ENCODE data around the gene SNX13.
A peak's percentile ranks its signal among the peaks of the same experiment; 100 is the strongest.

The SNX13 gene

DNA sequence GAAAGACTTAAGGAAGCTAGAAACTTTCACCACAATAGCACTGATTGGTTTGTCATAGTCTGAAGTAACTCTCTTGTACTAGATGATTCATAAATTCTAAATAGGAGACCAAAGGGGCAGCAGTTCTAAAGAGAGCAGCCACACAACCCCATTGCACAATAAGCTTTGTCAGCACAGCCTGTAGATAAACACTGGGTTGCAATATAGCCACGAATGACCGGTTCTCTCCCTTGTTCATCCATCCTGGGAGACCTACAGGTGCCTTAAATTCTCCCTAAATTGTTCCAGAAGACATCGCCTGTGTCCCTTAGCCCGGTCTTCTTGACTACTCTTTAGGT is 167.0 kb downstream of the SNX13 start:
- no peak for DNase-seq

DNA sequence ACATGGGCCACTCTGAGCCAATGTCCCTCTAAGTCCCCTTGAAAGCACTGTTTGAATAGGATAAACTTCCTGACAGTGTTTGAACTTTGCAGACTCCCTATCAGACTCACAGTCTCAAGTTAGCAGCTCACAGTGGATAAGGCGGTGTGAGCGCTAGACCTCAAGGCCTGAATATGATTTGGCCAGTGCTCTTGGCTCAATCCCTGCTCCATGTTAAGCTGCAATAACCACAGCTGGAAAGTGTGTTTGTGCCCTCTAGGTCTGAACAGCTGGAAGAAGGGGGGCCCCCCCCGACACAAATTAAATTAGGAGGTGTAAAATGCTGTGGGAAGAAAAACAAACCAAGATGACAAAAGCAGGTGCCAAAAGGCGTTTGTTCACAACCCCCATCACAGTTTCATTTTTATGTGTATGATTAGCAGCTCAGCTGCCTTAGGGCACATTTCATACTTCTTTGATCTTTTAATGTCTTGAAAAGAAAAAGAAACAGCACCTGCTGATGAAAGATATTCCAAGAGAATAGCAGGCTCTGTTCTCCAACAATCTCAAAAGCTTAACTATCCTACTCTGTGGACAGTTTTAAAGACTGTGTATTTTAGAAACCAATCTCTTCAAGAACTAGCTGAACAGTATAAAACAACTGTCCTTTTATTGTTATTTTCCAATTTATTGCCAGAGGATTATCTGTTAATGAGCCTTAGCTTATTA is 167.6 kb downstream of the SNX13 start:
- no peak for DNase-seq

DNA sequence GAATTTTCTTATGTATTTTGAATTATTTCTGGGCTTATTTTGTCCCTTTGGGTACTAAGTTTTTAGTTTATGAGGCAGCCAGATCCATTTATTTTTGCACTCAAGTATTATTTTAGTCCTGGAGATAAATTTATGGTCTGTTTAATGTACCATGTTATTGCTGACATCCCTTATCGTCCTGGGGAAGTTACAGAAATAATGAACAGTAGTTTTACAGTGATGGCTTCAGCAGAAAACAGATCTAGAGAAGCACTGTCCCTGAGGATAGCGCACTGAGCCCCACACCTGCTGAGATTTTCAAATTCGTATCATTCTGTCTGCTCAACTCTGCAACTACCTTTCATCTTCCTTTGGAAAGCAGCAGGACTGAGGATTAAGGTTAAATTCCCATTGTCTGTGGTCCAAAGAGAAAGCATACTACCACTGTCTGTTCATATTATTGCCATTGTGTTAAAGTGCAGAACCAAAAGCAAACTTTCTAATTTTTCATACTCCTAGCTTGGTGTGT is 168.3 kb downstream of the SNX13 start:
- DNase-seq, result no peak

DNA sequence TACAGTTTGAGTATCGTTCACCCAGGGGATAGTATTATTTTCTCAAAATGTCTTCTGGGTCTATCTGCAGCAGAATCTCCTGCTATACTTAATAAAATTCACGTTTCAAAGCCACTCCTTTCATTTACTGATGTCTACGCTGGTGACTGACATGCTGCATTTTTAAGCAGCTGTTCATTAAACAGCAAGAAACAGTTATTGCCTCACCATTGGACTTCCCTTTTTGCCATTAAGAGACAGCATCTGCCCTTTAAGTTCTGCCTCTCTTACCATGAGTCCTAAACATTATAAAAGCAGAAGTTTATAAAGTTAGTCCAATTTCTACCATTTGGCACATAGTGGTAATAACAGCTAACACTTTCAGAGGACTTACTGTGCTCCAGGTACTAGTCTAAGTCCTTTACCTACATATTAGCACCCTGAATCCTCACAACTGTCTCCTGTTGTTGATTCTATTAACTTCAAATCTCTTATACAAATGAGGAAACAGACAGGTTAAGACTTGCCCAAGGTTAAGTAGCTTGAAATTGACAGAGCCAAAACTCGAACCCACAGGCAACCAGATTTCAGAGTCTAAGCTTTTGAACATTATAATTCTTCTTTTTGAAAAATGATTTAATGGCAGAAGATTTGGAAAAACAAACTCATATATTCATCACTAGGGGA is 169.5 kb downstream of the SNX13 start:
- DNase-seq, result no peak

DNA sequence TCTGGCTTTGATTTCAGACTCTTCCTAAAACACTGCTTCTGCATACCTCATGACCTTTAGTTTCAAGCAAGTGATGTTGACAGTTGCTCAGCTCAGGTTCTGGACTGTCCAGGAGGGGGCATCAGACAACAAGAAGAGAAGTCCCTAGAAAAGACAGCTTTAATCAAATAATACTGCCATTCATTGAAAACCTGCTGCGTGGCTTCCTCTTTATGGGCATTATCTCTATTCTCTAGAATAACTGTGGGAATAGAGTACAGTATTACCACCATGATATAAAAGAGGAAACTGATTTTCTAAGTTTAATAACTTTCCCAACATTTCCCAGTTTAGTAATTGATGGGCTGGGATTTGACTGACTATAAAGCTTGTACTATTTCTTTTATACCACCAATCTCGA is 170.4 kb downstream of the SNX13 start:
- DNase-seq, result peak; percentile 26 to 41

DNA sequence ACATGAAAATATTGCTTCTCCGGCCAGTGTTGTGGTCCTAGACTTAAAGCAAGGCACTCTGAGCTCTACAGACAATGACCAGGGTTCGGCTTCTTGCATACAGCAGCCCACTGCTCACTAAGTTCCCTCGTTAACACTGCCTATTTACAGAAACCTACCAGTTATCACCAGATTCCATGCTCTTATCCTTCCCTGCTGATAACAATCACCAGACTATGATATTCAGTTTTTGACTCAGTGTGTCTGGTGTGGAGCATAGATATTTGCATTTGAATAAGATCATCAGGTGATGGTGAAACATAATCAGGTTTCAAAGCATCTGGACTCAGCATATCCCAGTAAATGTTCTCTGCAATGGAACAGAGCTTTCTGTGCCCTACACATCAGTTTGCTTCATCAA is 182.3 kb downstream of the SNX13 start:
- no peak for DNase-seq

DNA sequence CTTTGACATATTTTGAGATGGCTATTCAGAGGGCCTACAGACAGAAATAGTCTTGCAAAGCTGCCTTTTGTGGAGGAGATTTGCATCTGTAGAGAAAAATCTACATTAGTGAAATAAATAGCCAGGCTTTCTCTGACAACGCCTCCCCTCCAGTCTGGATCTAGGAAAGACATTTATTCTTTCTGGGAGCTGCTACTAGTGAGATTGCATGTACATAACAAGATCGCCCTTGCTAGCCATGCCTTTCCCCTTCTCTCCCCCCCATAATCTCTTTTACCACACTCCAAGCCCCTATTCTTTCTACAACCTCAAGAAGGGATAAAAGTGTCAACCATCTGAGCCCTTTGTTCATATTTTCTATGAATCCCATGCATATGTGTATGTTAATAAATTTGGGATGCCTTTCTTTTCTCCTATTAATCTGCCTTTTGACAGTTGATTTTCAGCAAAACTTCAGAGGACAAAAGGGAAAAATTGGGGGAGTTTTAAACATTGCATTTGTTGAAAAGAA is 194.2 kb downstream of the SNX13 start:
- no peak for DNase-seq

DNA sequence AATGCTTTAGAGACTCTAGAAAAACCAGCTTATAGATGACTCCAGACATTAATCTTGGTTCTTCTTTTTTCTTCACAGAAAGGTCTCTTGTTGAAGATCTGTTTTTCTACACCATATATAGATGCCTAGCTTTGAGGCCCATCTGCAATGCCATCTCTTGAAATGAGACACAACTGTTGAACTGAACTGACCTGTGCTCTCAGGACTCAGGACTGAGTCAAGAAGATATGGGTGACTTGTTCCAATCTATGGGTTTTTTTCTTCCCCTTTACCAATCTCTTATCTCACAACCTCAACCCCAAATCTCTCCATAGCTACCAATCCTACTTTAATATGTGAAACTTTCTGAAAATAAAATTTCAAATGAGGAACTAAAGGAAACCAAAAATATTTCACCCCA is 194.7 kb downstream of the SNX13 start:
- DNase-seq, result no peak

DNA sequence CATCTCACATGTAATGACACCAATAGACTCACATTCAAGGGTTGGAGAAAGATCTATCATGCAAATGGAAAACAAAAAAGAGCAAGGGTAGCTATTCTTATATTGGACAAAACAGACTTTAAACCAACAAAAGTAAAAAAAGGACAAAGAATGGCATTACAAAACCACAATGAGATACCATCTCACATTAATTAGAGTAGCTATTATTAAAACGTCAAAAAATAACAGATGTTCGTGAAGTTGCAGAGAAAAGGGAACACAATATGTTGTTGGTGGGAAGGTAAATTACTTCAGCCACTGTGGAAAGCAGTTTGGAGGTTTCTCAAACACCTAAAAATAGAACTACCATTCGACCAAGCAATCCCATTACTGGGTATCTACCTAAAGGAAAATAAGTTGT is 197.0 kb downstream of the SNX13 start:
- DNase-seq, result no peak

DNA sequence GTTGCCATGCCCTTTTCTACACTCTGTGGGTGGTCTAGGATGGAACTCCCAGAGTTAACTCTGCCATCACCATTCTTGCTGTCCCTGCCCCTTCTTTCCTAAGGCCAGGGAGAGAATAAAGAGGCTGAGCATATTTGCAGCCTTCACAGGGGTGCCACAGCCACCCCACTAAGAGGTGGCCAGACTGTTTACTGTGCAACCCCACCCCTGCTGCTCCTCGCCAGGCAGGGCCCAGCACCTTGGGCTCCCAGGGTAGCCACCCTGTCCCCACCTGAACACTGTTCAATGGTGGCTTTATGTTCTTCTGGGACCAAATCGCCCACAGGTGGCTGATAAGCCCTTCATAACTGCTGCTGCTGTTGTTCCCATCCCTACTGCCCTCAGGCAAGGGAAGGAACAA is 198.9 kb downstream of the SNX13 start:
- no peak for DNase-seq

Data from activated CD4-positive, alpha-beta T cell treated with anti-CD3 and anti-CD28 coated beads, Interleukin-2, amount 50 U/mL, for 4 hours (primary cell).